DND-41 (cell line): Measurements from ENCODE around the gene MATK.

Experiments used
- EZH2 ChIP-seq: IDR thresholded peaks from 3 replicates; pipeline ENCODE4 v1.6.1; 2012; ENCODE audit warnings: borderline replicate concordance, low read depth, mild to moderate bottlenecking, moderate library complexity, low read length, inconsistent platforms; ENCODE audit not compliant: severe bottlenecking
- TF ChIP-seq, protein P1 (sequence below): IDR thresholded peaks from 2 replicates; pipeline ENCODE4 v1.5.1; 2012; ENCODE audit warnings: borderline replicate concordance, low read length, moderate library complexity, mild to moderate bottlenecking; ENCODE audit not compliant: poor library complexity, severe bottlenecking; ENCODE audit errors: extremely low read depth

DNA sequence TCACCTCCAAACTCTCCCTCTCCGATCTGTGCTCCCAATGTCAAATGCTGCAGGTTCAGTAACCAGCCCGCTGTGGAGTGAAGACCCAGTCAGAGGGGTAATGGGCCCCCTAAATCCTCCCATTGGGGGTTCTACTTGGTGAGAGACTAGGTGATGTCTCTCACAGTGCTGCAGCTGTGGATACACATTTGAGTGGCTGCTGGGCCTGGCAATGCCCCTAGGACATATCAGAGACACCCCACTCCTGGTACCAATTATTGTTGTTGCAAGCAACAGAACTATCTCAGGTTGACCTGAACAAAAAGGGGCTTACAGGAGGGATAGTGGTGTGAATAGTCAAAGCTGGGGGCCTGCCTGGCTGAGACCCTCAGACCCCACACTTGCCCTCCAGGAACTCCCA is 4.6 kb downstream of the MATK start:
- TF ChIP-seq, protein P1, sequence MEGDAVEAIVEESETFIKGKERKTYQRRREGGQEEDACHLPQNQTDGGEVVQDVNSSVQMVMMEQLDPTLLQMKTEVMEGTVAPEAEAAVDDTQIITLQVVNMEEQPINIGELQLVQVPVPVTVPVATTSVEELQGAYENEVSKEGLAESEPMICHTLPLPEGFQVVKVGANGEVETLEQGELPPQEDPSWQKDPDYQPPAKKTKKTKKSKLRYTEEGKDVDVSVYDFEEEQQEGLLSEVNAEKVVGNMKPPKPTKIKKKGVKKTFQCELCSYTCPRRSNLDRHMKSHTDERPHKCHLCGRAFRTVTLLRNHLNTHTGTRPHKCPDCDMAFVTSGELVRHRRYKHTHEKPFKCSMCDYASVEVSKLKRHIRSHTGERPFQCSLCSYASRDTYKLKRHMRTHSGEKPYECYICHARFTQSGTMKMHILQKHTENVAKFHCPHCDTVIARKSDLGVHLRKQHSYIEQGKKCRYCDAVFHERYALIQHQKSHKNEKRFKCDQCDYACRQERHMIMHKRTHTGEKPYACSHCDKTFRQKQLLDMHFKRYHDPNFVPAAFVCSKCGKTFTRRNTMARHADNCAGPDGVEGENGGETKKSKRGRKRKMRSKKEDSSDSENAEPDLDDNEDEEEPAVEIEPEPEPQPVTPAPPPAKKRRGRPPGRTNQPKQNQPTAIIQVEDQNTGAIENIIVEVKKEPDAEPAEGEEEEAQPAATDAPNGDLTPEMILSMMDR: no peak
- TF ChIP-seq EZH2: no peak
